ENCODE data around the gene WDR70.

- TF ChIP-seq POLR2AphosphoS5 (IDR thresholded peaks at IDR 0.05; ENCODE audit: insufficient read depth, low read depth, low read length) (no peak), EZH2 (IDR thresholded peaks at IDR 0.05; ENCODE audit: borderline replicate concordance, low read depth, low read length, severe bottlenecking) (no peak), POLR2A (IDR thresholded peaks at IDR 0.05; ENCODE audit: low read depth, low read length) (no peak), FOS (IDR thresholded peaks at IDR 0.05; ENCODE audit: borderline replicate concordance, insufficient read depth, low read length) (no peak), GATA2 (IDR thresholded peaks at IDR 0.05; ENCODE audit: insufficient read depth, insufficient read length, low read depth, low read length) (no peak), MYC (IDR thresholded peaks at IDR 0.05; ENCODE audit: low read depth, low read length) (no peak), JUN (IDR thresholded peaks at IDR 0.05; ENCODE audit: borderline replicate concordance, insufficient read depth, insufficient read length, low read depth) (no peak)
- TF ChIP-seq, protein P1, sequence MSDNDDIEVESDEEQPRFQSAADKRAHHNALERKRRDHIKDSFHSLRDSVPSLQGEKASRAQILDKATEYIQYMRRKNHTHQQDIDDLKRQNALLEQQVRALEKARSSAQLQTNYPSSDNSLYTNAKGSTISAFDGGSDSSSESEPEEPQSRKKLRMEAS (IDR thresholded peaks at IDR 0.05; ENCODE audit: insufficient read depth, insufficient read length): no peak
- TF ChIP-seq, protein P2, sequence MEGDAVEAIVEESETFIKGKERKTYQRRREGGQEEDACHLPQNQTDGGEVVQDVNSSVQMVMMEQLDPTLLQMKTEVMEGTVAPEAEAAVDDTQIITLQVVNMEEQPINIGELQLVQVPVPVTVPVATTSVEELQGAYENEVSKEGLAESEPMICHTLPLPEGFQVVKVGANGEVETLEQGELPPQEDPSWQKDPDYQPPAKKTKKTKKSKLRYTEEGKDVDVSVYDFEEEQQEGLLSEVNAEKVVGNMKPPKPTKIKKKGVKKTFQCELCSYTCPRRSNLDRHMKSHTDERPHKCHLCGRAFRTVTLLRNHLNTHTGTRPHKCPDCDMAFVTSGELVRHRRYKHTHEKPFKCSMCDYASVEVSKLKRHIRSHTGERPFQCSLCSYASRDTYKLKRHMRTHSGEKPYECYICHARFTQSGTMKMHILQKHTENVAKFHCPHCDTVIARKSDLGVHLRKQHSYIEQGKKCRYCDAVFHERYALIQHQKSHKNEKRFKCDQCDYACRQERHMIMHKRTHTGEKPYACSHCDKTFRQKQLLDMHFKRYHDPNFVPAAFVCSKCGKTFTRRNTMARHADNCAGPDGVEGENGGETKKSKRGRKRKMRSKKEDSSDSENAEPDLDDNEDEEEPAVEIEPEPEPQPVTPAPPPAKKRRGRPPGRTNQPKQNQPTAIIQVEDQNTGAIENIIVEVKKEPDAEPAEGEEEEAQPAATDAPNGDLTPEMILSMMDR (IDR thresholded peaks at IDR 0.05; ENCODE audit: extremely low read depth in 1 of 2, insufficient read depth in 1 of 2, low read depth in 1 of 2, low read length in 2 of 2): no peak
Observed at GRCh38 chr5:37436146-37436934, 57.2 kb downstream of the WDR70 start.
